T-helper 22 cell (primary cell): Measurements from ENCODE around the gene AGBL1.

Experiments used
- DNase-seq: peaks from one replicate; pipeline ENCODE4 v3.0.0-alpha.2; 2020; ENCODE audit warnings: low read depth

Gene AGBL1

GRCh38 chr15:86079508-86080266, at the start of gene AGBL1:
Gene AGBL1, plus strand, starts transcription at chr15:86079871.
- no peak for DNase-seq

DNA sequence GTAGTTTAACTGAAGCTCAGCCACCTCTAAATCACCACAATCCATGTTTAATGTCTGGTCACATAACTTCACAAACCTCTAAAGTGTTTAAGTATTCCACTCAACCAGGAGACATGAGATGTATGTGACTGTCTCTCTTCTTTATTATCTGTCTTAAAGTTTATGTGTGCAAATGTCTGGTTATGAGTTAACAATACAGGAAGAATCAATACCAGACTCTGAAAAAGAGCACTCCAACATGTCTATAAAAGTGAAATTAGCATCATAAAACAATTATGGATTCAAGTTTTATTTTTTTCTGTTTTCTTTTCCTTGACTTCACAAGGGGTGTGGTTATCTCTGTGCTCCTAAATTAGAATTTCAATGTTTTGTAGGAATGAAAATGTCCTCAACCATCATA, 44.8 kb upstream of the AGBL1 start:
- DNase-seq = no peak

DNA sequence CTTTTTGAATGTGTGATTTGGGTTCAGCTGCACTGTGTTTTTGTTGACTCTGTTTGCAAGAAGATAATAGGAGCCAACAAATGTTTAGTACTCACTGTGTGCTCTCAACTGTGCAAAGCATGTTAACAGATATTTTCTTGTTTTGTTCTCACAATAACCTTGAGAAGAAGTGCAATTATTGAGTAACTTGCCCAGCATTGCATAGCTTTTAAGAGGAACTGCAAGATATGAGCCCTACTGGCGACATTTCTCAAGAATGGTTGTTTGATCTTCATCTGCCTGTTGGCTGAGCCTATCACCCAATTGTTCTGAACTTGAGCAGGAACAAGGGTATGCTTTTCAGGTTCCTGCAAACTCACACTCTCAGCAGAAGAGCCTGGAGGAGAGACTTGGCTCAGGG, 43.4 kb upstream of the AGBL1 start:
- no peak for DNase-seq

- no peak for DNase-seq
Measured at GRCh38 chr15:86038491-86038890, 41.2 kb upstream of the AGBL1 start.

DNA sequence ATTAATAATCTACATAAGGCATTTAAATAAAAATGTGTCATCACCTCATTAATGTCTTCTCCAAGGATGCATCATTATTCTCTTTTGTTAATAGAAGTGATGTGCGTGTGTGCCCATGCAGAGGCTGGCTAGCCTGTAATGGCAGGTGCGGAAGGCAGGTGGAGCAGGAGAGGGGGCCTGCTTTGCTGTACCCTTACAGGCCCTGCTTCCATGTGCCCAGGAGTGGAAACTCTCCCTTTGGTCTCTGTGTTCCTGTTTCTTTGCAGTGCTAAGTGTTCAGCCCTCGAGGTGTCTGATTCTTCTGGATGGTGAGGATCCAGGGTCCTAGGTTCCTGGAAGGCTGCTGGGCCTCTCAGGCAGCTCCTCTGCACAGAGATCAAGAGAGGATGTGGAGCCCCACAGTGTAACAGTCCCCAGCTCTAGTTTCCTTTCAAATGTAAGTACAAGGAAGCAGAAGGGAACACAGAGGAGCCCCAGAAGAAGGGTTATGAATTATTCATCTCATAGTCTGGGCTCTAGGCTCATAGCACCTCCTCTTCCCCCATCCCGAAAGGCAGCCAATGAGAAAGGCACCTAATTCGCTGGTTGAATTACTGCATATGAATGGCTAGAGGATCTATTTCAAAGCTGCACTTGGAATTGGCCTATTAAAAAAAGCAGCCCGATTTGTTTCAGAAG, 39.2 kb upstream of the AGBL1 start:
- no peak for DNase-seq

GRCh38 chr15:86041399-86041798, 38.3 kb upstream of the AGBL1 start:
- DNase-seq = no peak

DNA sequence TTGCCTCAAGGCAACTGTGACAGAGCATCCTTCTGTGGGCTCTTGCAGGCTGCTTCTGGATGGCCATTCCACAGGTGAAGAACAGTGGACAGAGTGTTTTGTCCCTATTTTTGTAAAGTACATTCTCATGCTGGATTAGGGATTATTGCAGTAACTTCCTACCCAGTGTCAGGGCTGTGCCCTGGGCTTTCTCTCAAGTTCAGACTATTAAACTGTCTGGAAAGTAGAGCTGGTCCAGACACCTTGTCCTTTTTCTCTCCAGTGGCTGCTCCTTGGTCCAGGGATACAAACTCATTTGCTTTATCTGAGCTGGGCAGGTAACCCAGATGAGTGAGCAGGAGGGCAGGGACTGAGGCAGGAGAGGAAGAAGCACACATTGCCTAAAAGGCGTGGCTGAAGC, 37.4 kb upstream of the AGBL1 start:
- no peak for DNase-seq

- no peak for DNase-seq
Measured at GRCh38 chr15:86044981-86045380, 34.7 kb upstream of the AGBL1 start.

- DNase-seq = no peak
Measured at GRCh38 chr15:86054338-86054737, 25.3 kb upstream of the AGBL1 start.

GRCh38 chr15:86055688-86056087, 24.0 kb upstream of the AGBL1 start:
- DNase-seq = no peak

DNA sequence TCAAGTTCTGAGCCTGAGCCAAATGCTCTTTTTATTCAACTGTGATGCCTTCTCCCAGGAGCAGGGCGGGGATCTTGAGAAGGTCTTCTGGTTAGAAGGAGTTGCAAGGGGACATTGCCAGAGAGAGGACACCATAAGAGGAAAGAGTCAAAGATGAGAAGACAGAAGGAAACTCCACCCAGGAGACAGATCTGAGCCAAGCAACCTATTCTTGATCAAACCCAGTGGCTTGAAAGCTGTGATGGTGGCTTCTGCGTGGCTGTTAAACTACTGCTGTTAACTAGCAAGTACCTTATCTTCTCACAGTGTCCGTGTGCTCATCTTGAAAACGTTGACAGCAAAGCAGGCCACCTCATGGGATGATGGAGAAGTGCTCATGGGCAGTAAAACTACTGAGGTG, 19.8 kb upstream of the AGBL1 start:
- DNase-seq = no peak

- no peak for DNase-seq
Measured at GRCh38 chr15:86060674-86061073, 19.0 kb upstream of the AGBL1 start.

- no peak for DNase-seq
Measured at GRCh38 chr15:86061581-86061980, 18.1 kb upstream of the AGBL1 start.

DNA sequence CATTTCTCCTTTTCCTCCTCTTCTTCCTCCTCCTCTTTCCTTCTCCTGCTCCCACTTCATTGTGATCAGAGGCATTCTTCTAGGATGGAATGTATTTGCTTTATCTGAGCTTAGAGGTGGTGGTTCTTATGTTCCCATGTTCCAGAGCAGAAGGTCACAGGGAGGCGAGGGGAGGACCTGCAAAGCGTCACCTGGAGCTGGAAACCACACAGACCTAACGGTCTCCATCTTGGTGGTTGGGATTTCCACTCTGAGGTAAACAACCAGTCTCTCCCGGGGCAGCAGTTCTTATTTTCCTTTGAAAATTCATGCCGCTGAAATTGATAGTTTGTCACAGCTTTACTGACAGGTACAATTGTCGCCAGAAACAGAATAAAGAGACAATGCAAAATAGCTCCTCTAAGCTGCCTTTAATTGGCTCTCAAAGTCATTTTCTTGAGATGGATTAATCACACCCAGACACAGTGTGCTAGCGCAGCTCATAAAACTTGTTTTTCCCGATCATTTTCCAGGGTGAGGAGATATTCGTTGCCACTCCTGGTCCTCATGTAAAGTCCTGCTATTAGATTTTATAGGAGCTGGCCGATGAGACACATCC, 16.9 kb upstream of the AGBL1 start:
- no peak for DNase-seq

GRCh38 chr15:86063356-86064095, 16.1 kb upstream of the AGBL1 start:
- no peak for DNase-seq

DNA sequence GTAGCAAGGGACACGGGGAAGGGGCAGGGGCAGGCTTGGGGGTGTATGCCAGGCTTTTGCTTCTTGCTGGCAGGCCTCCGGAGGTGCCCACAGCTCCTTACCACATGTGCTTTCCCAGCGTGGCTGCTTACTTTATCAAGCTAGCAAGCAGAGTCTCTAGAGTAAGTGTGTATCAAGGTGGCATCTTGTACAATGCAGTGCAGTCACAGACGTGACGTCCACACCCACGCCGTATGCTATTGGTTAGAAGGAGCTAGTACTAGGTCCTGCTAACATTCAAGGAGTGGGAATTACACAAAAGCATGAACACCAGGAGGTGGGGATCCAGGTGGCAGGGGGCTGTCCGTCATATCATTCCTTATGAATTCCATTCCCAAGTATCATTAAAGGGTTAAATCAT, 15.3 kb upstream of the AGBL1 start:
- DNase-seq = no peak

GRCh38 chr15:86066174-86066834, 13.4 kb upstream of the AGBL1 start:
- DNase-seq = no peak

- DNase-seq = no peak
Measured at GRCh38 chr15:86073281-86073680, 6.4 kb upstream of the AGBL1 start.

DNA sequence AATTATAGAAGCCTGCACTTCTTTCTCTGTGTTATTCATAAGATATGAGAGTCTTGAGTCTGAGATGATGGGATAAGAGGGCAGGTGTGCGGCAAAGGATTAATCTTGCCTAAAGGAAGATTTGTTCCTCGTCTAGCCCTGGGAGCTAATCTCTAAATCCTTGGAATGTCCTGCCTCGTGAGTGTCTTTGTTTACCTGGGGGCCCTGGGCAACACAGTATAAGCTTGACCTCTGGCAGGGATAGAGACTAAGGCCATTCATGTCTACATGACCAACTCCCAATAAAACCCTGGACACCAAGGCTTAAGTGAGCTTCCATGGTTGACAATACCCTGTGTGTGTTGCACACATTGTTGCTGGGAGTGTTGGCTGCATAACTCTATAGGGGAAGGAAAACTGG, 3.2 kb upstream of the AGBL1 start:
- DNase-seq = no peak

DNA sequence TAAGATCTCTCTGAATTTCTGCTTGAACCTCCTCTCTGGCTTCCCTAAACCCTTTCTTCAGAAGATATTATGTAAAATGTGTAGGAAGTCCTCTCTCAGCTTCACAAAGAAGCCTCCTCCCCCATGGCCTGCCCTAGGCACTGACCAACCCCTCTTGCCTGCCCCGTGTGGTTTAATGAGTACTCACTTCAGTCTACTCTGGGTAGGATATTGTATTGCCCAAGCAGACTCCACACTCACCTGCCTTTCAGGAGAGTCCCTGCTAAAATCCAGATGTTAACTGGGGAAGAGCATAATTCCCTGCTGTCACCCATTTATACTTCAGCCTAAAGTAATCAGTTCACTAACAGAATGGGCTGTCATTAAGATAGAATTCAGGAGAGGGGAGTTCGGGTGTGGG, 2.6 kb upstream of the AGBL1 start:
- no peak for DNase-seq

- DNase-seq = no peak
Measured at GRCh38 chr15:86080302-86080701, 631 bp downstream of the AGBL1 start.
